Stimulated activated CD8-positive, alpha-beta memory T cell treated with anti-CD3 and anti-CD28 coated beads, Interleukin-2, amount 100 ng/mL, for 48 hours (primary cell): ENCODE data around the gene RALY.

Experiments
- DNase-seq, 2 donors: peaks; one replicate each; pipeline ENCODE4 v3.0.0-alpha.2; 2020; ENCODE audit warnings: low read depth in 2 of 2

Gene RALY

GRCh38 chr20:33993576-33994221, at the start of gene RALY:
TSS of gene RALY (plus strand) at chr20:33993911. CDS start at chr20:34072075, 78,164 bp downstream.
- DNase-seq: peak; percentile 92 to 93

GRCh38 chr20:33944914-33945313, 48.8 kb upstream of the RALY start:
- DNase-seq: no peak

GRCh38 chr20:33945391-33946081, 48.2 kb upstream of the RALY start:
- DNase-seq: no peak

- peak; percentile 11 to 24 for DNase-seq
Observed at GRCh38 chr20:33947709-33948295, 45.9 kb upstream of the RALY start.

GRCh38 chr20:33948480-33948879, 45.2 kb upstream of the RALY start:
- no peak for DNase-seq

- no peak for DNase-seq
Observed at GRCh38 chr20:33951171-33951570, 42.5 kb upstream of the RALY start.

GRCh38 chr20:33954504-33954903, 39.2 kb upstream of the RALY start:
- no peak for DNase-seq

GRCh38 chr20:33963751-33964150, 30.0 kb upstream of the RALY start:
- no peak for DNase-seq

GRCh38 chr20:33964441-33964840, 29.3 kb upstream of the RALY start:
- DNase-seq: no peak

GRCh38 chr20:33967126-33967525, 26.6 kb upstream of the RALY start:
- no peak for DNase-seq

GRCh38 chr20:33969563-33969962, 24.1 kb upstream of the RALY start:
- no peak for DNase-seq

- DNase-seq: no peak
Observed at GRCh38 chr20:33970229-33970628, 23.5 kb upstream of the RALY start.

- DNase-seq: no peak
Observed at GRCh38 chr20:33971147-33971975, 22.4 kb upstream of the RALY start.

GRCh38 chr20:33976959-33977358, 16.8 kb upstream of the RALY start:
- no peak for DNase-seq

GRCh38 chr20:33977535-33977934, 16.2 kb upstream of the RALY start:
- DNase-seq: no peak

- no peak for DNase-seq
Observed at GRCh38 chr20:33979094-33979493, 14.6 kb upstream of the RALY start.

GRCh38 chr20:33981347-33981746, 12.4 kb upstream of the RALY start:
- DNase-seq: no peak

GRCh38 chr20:33981964-33982363, 11.7 kb upstream of the RALY start:
- DNase-seq: no peak

- DNase-seq: no peak
Observed at GRCh38 chr20:33983371-33983770, 10.3 kb upstream of the RALY start.

GRCh38 chr20:33984182-33984719, 9.5 kb upstream of the RALY start:
- DNase-seq: no peak

- DNase-seq: no peak
Observed at GRCh38 chr20:33985280-33985679, 8.4 kb upstream of the RALY start.

- no peak for DNase-seq
Observed at GRCh38 chr20:33985830-33986229, 7.9 kb upstream of the RALY start.
